ENCODE data around the gene COX8A.
A peak's percentile ranks its signal among the peaks of the same experiment; 100 is the strongest.

COX8A gene

GRCh38 chr11:63974259-63975143, at the start of gene COX8A:
TSS of gene COX8A (plus strand) at chr11:63974620. CDS start at chr11:63974681, 61 bp downstream.
- peak; percentile 95 to 100 (median 99) for DNase-seq
- intact Hi-C loops (cut with DNase I), result no loop called here

- intact Hi-C loops (cut with DNase I), result no loop called here
- DNase-seq, result no peak
Measured at GRCh38 chr11:63929616-63930015, 44.8 kb upstream of the COX8A start.

GRCh38 chr11:63931045-63931444, 43.4 kb upstream of the COX8A start:
- no peak for DNase-seq
- intact Hi-C loops (cut with DNase I), result no loop called here

GRCh38 chr11:63931876-63932275, 42.5 kb upstream of the COX8A start:
- no peak for DNase-seq
- intact Hi-C loops (cut with DNase I), result no loop called here

DNA sequence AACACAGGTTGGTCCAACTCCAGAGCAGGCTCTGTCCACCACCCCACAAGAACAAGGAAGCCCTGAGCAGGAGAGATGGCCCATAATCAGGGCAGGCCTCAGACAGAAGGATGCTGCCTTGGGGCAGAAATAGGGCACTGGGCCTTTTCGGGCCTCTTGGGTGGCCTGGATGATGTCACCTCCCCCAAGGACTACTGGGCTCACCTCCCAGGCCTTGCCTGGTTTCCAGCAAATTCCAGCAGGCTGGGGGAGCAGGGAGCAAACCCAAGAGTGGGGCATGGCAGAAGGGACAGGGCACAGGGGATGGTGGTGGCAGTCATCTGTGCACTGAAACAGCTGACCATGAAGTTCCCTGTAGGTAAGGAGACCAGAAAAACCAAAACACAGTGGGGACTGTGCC, 41.0 kb upstream of the COX8A start:
- DNase-seq, result peak in 6 of 42 donors; percentile 20 to 61 (median 38)
- intact Hi-C loops (cut with DNase I), result no loop called here

DNA sequence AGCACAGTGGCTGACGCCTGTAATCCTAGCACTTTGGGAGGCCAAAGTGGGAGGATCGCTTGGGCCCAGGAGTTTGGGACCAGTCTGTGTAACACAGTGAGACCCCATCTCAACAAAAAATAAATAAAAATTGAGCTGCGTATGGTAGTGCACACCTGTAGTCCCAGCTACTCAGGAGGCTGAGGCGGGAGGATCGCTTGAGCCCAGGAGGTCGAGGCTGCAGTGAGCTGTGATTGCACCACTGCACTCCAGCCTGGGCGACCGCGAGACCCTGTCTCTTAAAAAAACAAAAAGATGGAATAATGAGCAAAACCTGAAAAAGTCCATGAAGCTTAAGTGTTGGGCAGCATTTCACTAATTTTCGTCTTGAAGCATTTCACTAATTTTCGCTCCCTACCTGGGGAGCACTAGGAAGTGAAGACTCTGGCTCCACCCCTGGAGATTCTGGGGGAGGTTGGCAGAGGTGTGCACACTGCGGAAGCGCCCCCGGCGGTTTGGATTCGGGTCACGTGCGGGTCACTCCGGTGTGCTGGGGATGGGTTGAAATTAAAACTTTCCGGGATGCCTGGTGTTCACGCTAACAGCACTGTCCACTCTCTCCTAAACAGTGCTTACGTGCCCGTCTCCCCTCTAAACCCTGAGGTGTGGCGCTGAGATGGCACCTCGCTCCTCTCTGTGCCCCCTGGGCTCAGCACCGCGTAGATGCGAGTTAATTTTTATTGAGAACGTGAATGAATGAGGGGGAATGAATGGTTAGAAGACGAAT, 36.5 kb upstream of the COX8A start:
- peak in 5 of 42 donors; percentile 16 to 45 (median 21) for DNase-seq
- intact Hi-C loops (cut with DNase I), result loop anchor here (2.0 kb wide), 1 partner anchor 99 kb away; the partner anchor contains the start of gene MARK2

- peak; percentile 65 to 95 (median 87) for DNase-seq
- intact Hi-C loops (cut with DNase I), result loop anchor here (2.0 kb wide), 1 partner anchor 100 kb away; the partner anchor contains the start of gene MARK2
Measured at GRCh38 chr11:63938479-63939396, 35.7 kb upstream of the COX8A start, which contains the start of gene NAA40. TSS of gene NAA40 (plus strand) at chr11:63939002. CDS start at chr11:63939097, 95 bp downstream.

DNA sequence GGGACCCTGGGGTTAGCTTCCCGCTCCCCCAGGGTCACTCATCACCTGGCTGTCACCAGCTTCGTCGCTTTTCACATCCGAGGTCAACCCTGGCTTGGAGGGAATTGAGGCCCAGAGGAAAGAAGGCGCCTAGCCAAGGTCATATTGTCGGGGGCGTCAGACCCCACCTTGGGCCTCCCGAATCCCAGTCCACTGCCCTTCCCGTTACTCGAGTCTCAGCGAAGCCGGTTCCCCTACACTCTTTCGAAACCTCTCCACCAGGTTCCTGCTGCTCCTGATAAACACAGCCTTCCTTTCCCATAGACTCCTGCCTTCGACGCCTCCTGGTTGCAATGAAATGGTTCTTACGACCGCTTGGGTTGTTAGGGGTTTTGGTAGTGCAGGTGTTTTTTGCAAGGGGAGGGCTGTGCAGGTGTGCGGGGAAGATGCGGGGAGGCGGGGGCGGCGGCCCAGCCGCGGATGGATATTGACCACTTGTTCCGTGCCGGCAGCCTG, 35.0 kb upstream of the COX8A start:
- DNase-seq, result peak in 8 of 42 donors; percentile 7 to 44 (median 19)
- intact Hi-C loops (cut with DNase I), result loop anchor here (2.0 kb wide), 1 partner anchor 101 kb away; the partner anchor contains the start of gene MARK2

DNA sequence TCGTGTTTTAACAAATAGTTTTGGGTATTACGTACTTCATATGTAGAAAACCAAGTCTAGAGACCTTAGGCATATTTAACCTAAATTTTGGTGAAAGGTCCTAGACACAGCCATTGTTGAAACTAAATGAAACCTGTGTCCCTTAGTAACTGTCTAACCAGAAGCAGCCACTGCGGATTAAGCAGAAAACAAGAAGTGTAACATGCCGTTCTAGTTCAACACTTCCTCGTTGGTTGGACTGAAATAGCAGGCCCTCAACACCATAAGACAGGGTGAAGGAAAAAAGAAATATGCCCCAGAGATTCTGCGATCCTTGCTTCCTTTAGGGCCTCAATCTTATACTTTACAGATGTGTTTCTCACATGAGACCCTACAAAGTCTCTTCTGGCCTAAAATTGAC, 33.6 kb upstream of the COX8A start:
- no peak for DNase-seq
- intact Hi-C loops (cut with DNase I), result loop anchor here (10.0 kb wide), 1 partner anchor 176 kb away; the partner anchor contains the start of gene ZFTA

DNA sequence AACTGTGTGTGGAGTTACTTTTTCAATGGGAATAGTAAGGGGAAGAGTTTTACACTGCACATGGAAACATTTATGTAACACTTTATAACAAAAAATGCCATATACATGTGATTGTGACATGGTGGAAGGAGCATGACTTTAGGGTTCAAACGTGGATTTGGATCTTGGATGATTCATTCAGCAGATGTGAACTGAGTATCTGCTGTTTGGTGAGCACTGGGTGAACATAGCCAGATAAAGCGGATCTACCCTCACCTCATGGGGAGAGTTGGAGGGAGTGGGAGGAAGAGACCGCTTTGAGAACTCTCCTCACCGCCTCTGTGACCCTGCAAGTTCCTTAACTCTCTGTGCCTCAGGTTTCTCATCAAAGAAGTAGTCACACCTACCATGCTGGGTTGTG, 32.5 kb upstream of the COX8A start:
- no peak for DNase-seq
- intact Hi-C loops (cut with DNase I), result loop anchor here (10.0 kb wide), 1 partner anchor 177 kb away; the partner anchor contains the start of gene ZFTA

GRCh38 chr11:63942803-63943202, 31.6 kb upstream of the COX8A start:
- intact Hi-C loops (cut with DNase I), result loop anchor here (10.0 kb wide), 1 partner anchor 178 kb away; the partner anchor contains the start of gene ZFTA
- no peak for DNase-seq

- intact Hi-C loops (cut with DNase I), result loop anchor here (2.0 to 10.0 kb wide), 2 partner anchors 28 to 180 kb away; partner anchors contain the start of genes RCOR2 and ZFTA
- DNase-seq, result peak in 7 of 42 donors; percentile 12 to 46 (median 23)
Measured at GRCh38 chr11:63944987-63945386, 29.4 kb upstream of the COX8A start.

DNA sequence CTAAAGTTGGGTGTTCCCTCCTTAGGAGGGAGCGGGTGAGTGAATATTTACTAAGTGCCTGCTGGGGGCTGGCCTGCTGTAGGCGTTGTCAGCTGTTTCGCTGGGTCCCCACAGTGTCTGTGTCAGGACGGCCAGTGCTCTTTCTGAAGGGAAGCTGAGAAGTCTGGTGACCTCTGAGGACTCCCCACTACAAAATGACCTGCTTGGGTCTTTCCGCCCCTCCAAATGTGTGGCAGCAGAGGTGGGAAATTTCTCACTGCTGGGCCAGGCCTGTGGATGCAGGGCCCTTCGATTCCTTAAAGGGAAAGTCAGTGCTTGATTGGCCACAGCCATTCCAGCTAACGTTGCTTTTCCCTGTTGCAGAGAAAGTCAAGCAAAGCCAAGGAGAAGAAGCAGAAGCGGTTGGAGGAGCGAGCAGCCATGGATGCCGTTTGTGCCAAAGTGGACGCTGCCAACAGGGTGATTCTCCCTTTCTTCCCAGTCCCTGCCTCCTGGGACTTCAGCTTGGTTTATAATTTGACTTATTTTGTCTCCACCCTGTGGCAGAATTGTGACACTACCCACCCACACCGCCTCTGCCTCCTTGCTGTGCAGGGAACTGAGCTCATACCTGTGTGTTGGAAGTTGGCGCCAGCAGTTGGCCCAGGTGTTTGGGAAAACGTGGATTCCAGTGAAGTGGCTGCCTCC, 28.8 kb upstream of the COX8A start:
- DNase-seq, result peak; percentile 63 to 94 (median 84)
- intact Hi-C loops (cut with DNase I), result loop anchor here (2.0 to 10.0 kb wide), 2 partner anchors 29 to 181 kb away; partner anchors contain the start of genes RCOR2 and ZFTA

DNA sequence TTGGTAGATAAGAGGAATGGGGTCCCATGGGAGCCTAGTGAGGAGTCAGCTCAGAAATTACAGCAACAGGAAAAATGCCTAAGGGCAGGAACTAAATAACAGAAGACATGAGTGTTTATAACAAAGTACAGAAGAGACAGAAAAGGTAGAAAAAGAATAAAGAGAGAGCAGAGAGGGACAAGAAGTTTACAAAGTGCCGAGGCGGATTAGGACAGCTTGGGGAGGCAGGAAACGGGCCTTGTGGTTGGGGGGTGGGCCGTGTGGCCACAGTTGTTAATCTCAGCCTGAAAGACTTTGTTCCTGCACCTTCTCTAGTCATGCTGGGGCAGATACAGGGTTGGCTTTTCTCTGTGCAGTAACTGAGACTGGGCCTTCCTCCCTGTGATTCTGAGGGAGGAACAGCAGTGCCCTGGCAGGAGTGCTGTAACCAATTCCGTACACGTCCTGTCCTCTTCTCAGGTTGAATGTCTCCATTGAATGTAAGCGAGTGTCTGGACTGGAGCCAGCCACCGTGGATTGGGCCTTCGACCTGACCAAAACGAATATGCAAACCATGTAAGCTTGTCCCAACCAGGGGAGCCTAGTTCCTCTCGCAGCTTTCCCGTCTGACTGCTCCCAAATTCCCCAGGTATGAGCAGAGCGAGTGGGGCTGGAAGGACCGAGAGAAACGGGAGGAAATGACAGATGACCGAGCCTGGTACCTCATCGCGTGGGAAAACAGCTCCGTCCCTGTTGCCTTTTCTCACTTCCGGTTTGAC, 22.5 kb upstream of the COX8A start:
- DNase-seq, result no peak
- intact Hi-C loops (cut with DNase I), result no loop called here

- no peak for DNase-seq
- intact Hi-C loops (cut with DNase I), result no loop called here
Measured at GRCh38 chr11:63952570-63952969, 21.9 kb upstream of the COX8A start.

DNA sequence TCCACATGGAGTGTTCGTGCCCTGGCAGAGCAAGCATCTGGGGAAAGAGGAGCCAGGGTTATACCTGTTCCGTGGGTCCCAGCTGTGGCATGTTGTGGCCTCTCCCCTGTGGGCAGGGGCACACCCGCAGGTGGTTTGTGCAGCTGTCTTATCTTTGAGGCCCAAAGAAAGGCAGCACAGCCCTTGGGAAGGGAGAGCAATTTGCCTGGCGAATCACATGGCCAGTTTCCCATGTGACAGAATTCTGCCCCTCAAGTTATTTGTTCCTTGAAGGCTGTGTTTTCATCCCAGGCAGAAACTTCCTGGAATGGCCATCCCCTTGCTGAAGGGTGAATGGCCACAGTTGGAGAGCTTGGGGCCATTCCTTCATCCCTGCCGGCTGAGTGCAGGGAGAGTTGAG, 16.4 kb upstream of the COX8A start:
- intact Hi-C loops (cut with DNase I), result no loop called here
- DNase-seq, result no peak
